H1 (cell line): Measurements from ENCODE around the gene NEK4. TPM values are rescaled to one million over a fixed set of nuclear protein-coding genes. Genes with fewer than 3 reads are reported as not detected.

Experiments
- CHD1 ChIP-seq: IDR thresholded peaks from 2 replicates; pipeline ENCODE4 v1.6.1; 2012; ENCODE audit warnings: low read depth, low read length, improper control_type of control experiment
- CTBP2 ChIP-seq: IDR thresholded peaks from 2 replicates; pipeline ENCODE4 v1.7.0; 2011; ENCODE audit warnings: borderline replicate concordance, mild to moderate bottlenecking, moderate library complexity, mixed read lengths, low read length; ENCODE audit not compliant: insufficient read depth, insufficient read length
- KDM5A ChIP-seq: fragments of 200-600 bp; IDR thresholded peaks from 2 replicates; pipeline ENCODE4 v1.7.1; 2012; ENCODE audit warnings: mild to moderate bottlenecking, low read length, inconsistent platforms, mixed read lengths
- POLR2A ChIP-seq, 2 experiments: IDR thresholded peaks; 1 replicate in 1 of 2; 2 replicates in 1 of 2; pipeline ENCODE4 v1.6.1; 2011; ENCODE audit warnings: low read depth in 2 of 2, low read length in 2 of 2, mild to moderate bottlenecking in 2 of 2; ENCODE audit errors: control extremely low read depth in 1 of 2
- RXRA ChIP-seq: IDR thresholded peaks from 2 replicates; pipeline ENCODE4 v1.6.1; 2011; ENCODE audit warnings: low read depth, mild to moderate bottlenecking, low read length, moderate library complexity; ENCODE audit not compliant: insufficient read depth
- polyA plus RNA-seq, 7 experiments: library from polyadenylated mRNA; depleted of rRNA in 3 of 7; stranded (reverse) in 5 of 7; unstranded in 2 of 7; fragments of >200 nt in 5 of 7; fragments of 200-250 nt in 2 of 7; gene quantifications; 1 replicate in 5 of 7; 2 replicates in 1 of 7; 4 replicates in 1 of 7; pipeline versions ENCODE4 v1.2.1 to v1.2.3, GENCODE V29; 2011 to 2013; ENCODE audit warnings: missing spikeins in 2 of 7, mixed read lengths in 2 of 7
- total RNA-seq: library from RNA; stranded (reverse); fragmentation: NEBNext Ultra II Directional; extraction: Animal tissue kit (Norgen Biotek cat#: 25700); gene quantifications from 2 replicates; pipeline ENCODE4 v1.2.1, GENCODE V29; 2021
- TF ChIP-seq, protein P1 (sequence below): fragments of 300-600 bp; sonication (generic); IDR thresholded peaks from 2 replicates; pipeline ENCODE4 v1.7.1; 2012; ENCODE audit warnings: low read length, moderate library complexity, mild to moderate bottlenecking, inconsistent platforms; ENCODE audit not compliant: insufficient replicate concordance
- TF ChIP-seq, protein P2 (sequence below): IDR thresholded peaks from 2 replicates; pipeline ENCODE4 v1.6.1; 2012; ENCODE audit warnings: inconsistent platforms
- TF ChIP-seq, protein P3 (sequence below): IDR thresholded peaks from 2 replicates; pipeline ENCODE4 v1.6.1; 2012; ENCODE audit warnings: low read length, inconsistent platforms

Gene NEK4
- total and polyA plus RNA-seq, 2 of the 8 experiments (the other 6 are each of a cell fraction or from before 2014, with no cell fraction given), result 7.5 to 40.0 TPM

DNA sequence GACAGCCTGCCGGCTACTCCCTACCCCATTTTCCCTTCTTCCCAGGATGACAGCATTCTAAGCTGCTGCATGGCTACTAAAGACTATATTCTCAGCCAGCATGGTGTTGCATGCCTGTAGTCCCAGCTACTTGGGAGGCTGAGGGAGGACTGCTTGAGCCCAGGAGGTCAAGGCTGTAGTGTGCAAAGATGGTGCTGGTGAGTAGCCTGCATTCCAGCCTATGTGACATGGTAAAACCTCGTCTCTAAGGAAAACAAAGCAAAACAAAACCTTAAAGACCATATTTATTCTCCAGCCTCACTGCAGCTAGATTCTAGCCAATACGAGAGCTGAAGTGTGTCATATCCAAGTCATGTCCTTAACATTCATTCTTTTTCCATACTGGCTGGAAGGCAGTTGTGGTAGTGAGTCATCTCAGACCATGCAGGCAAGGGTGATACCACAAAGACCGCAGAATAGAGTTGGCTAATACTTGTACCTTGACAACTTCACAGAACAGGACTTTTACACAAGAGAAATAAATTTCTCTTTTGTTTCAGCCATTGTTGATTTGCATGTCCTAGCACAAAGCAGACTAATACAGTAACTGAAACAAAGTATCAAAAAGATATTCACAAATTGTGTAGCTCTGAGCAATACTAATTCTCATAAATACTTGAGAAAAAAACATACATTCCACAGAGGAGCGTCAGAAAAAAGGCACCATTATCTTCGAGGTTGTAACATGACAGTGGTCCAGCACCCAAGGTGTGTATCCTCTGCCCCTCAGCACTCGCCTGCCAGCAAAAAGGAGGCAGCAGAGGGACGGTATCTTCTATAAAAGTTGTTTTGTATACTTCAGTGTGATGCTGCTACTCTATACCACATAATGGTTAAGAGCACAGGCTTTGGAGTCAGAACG lies 99.9 kb downstream of the NEK4 start (continued):
- TF ChIP-seq, protein P1, sequence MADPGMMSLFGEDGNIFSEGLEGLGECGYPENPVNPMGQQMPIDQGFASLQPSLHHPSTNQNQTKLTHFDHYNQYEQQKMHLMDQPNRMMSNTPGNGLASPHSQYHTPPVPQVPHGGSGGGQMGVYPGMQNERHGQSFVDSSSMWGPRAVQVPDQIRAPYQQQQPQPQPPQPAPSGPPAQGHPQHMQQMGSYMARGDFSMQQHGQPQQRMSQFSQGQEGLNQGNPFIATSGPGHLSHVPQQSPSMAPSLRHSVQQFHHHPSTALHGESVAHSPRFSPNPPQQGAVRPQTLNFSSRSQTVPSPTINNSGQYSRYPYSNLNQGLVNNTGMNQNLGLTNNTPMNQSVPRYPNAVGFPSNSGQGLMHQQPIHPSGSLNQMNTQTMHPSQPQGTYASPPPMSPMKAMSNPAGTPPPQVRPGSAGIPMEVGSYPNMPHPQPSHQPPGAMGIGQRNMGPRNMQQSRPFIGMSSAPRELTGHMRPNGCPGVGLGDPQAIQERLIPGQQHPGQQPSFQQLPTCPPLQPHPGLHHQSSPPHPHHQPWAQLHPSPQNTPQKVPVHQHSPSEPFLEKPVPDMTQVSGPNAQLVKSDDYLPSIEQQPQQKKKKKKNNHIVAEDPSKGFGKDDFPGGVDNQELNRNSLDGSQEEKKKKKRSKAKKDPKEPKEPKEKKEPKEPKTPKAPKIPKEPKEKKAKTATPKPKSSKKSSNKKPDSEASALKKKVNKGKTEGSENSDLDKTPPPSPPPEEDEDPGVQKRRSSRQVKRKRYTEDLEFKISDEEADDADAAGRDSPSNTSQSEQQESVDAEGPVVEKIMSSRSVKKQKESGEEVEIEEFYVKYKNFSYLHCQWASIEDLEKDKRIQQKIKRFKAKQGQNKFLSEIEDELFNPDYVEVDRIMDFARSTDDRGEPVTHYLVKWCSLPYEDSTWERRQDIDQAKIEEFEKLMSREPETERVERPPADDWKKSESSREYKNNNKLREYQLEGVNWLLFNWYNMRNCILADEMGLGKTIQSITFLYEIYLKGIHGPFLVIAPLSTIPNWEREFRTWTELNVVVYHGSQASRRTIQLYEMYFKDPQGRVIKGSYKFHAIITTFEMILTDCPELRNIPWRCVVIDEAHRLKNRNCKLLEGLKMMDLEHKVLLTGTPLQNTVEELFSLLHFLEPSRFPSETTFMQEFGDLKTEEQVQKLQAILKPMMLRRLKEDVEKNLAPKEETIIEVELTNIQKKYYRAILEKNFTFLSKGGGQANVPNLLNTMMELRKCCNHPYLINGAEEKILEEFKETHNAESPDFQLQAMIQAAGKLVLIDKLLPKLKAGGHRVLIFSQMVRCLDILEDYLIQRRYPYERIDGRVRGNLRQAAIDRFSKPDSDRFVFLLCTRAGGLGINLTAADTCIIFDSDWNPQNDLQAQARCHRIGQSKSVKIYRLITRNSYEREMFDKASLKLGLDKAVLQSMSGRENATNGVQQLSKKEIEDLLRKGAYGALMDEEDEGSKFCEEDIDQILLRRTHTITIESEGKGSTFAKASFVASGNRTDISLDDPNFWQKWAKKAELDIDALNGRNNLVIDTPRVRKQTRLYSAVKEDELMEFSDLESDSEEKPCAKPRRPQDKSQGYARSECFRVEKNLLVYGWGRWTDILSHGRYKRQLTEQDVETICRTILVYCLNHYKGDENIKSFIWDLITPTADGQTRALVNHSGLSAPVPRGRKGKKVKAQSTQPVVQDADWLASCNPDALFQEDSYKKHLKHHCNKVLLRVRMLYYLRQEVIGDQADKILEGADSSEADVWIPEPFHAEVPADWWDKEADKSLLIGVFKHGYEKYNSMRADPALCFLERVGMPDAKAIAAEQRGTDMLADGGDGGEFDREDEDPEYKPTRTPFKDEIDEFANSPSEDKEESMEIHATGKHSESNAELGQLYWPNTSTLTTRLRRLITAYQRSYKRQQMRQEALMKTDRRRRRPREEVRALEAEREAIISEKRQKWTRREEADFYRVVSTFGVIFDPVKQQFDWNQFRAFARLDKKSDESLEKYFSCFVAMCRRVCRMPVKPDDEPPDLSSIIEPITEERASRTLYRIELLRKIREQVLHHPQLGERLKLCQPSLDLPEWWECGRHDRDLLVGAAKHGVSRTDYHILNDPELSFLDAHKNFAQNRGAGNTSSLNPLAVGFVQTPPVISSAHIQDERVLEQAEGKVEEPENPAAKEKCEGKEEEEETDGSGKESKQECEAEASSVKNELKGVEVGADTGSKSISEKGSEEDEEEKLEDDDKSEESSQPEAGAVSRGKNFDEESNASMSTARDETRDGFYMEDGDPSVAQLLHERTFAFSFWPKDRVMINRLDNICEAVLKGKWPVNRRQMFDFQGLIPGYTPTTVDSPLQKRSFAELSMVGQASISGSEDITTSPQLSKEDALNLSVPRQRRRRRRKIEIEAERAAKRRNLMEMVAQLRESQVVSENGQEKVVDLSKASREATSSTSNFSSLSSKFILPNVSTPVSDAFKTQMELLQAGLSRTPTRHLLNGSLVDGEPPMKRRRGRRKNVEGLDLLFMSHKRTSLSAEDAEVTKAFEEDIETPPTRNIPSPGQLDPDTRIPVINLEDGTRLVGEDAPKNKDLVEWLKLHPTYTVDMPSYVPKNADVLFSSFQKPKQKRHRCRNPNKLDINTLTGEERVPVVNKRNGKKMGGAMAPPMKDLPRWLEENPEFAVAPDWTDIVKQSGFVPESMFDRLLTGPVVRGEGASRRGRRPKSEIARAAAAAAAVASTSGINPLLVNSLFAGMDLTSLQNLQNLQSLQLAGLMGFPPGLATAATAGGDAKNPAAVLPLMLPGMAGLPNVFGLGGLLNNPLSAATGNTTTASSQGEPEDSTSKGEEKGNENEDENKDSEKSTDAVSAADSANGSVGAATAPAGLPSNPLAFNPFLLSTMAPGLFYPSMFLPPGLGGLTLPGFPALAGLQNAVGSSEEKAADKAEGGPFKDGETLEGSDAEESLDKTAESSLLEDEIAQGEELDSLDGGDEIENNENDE, result no peak
- TF ChIP-seq CTBP2, result no peak
- TF ChIP-seq, protein P2, sequence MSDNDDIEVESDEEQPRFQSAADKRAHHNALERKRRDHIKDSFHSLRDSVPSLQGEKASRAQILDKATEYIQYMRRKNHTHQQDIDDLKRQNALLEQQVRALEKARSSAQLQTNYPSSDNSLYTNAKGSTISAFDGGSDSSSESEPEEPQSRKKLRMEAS, result no peak
- TF ChIP-seq, protein P3, sequence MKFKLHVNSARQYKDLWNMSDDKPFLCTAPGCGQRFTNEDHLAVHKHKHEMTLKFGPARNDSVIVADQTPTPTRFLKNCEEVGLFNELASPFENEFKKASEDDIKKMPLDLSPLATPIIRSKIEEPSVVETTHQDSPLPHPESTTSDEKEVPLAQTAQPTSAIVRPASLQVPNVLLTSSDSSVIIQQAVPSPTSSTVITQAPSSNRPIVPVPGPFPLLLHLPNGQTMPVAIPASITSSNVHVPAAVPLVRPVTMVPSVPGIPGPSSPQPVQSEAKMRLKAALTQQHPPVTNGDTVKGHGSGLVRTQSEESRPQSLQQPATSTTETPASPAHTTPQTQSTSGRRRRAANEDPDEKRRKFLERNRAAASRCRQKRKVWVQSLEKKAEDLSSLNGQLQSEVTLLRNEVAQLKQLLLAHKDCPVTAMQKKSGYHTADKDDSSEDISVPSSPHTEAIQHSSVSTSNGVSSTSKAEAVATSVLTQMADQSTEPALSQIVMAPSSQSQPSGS, result no peak
- TF ChIP-seq POLR2A (IDR thresholded peaks at IDR 0.05; ENCODE audit: control extremely low read depth in 1 of 2, low read depth in 2 of 2, low read length in 2 of 2), result no peak
- TF ChIP-seq CHD1, result no peak
- TF ChIP-seq RXRA, result no peak
- TF ChIP-seq KDM5A, result no peak
